Left forelimb (tissue), 1 donor: ENCODE data around the gene ABHD8.
A peak's percentile ranks its signal among the peaks of the same experiment; 100 is the strongest.

Experiments
- DNase-seq: peaks from one replicate; pipeline ENCODE4 v3.0.0-alpha.2; 2018; ENCODE audit warnings: low spot score

The ABHD8 gene

GRCh38 chr19:17333611-17334413 lies 30.6 kb upstream of the ABHD8 start:
- DNase-seq = no peak

- DNase-seq = no peak
These were observed 29.7 kb upstream of the ABHD8 start for GRCh38 chr19:17332677-17333581.

GRCh38 chr19:17332360-17332676 lies 29.1 kb upstream of the ABHD8 start:
- DNase-seq = no peak

- no peak for DNase-seq
These were observed 27.9 kb upstream of the ABHD8 start for GRCh38 chr19:17331045-17331558.

GRCh38 chr19:17330262-17331044 lies 27.2 kb upstream of the ABHD8 start:
- no peak for DNase-seq

- DNase-seq = no peak
These were observed 26.4 kb upstream of the ABHD8 start for GRCh38 chr19:17329366-17330261.

GRCh38 chr19:17328517-17329365 lies 25.5 kb upstream of the ABHD8 start:
- DNase-seq = no peak

- peak; percentile 80 for DNase-seq
These were observed 24.7 kb upstream of the ABHD8 start for GRCh38 chr19:17327654-17328516.

GRCh38 chr19:17327068-17327653 lies 23.9 kb upstream of the ABHD8 start:
- DNase-seq = no peak

- no peak for DNase-seq
These were observed 23.4 kb upstream of the ABHD8 start for GRCh38 chr19:17326595-17326966.

- DNase-seq = no peak
These were observed 22.8 kb upstream of the ABHD8 start for GRCh38 chr19:17325881-17326594.

GRCh38 chr19:17325133-17325532 lies 21.9 kb upstream of the ABHD8 start:
- no peak for DNase-seq

- DNase-seq = no peak
These were observed 21.3 kb upstream of the ABHD8 start for GRCh38 chr19:17324357-17325114.

- no peak for DNase-seq
These were observed 20.7 kb upstream of the ABHD8 start for GRCh38 chr19:17323964-17324332.

- DNase-seq = no peak
These were observed 20.2 kb upstream of the ABHD8 start for GRCh38 chr19:17323300-17323963.

- no peak for DNase-seq
These were observed 19.6 kb upstream of the ABHD8 start for GRCh38 chr19:17322854-17323253.
